Measurements from ENCODE around the gene CDK2AP2. TPM values are rescaled to one million over a fixed set of nuclear protein-coding genes. Genes with fewer than 3 reads are reported as not detected.

The CDK2AP2 gene
- polyA plus RNA-seq, 2 of the 4 experiments (the other 2 are of a cell fraction), result 36.6 to 53.1 TPM

DNA sequence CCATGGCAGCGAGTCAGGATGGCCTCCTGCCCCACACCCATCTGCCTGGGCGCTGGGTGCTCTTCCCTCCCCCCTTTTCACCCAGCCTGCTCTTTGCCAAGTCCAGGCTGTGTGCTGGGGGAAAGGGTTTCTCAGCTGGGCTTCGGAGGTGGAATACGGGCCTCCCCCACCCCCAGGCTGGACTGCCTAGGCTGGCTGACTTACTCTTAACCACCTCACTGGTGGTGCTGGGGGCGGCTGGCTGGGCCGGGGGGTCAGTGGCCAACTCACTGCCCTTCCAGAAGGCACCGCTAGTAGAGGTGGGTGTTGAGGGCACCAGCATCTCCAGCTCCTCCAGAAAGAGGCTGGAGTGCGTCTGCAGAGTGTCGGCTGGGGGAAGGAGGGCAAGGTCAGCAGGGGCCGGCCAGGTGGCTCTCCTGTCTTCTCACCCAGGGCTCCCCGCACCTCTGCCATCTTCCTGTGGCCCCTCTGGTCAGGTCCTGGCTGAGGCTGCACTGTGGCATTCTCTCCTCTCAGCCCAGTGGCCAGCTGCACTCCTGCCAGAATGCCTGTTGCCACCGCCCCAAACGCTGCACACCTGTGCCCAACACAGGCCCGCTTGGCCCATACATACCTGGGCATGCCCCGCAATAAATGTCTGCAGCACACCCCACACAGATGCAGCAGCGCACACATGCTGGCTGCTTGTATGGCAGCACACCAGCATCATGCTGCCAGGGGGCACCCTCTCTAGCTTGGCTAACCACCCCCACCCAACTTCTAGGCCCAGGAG, 12.5 kb downstream of the CDK2AP2 start:
- H3K4me1 ChIP-seq, result no peaks in the 10 kb centered on the region
- DNase-seq (ENCODE audit: low read depth in 1 of 2, low spot score in 1 of 2) (no peak), ATAC-seq (no peak), FAIRE-seq (no peak)
- H3K9me3 ChIP-seq, result no peaks in the 10 kb centered on the region
- no peak overlapping the region for H3K27ac ChIP-seq
- WGBS (ENCODE audit: missing lambda C conversion rate), result 100% methylated on average over 6 of the region's 16 CpGs
- no peak overlapping the region for H3K4me3 ChIP-seq
- no peak overlapping the region for H3K4me2 ChIP-seq
- CTCF ChIA-PET, result interaction anchor here (0.9 kb wide), 2 partner anchors 26 to 113 kb away, joined by 3 read pairs; no protein-coding TSS in a partner anchor
- POLR2A ChIA-PET, result no interaction called here
- TF ChIP-seq POLR2A (IDR thresholded peaks at IDR 0.05; ENCODE audit: low read length) (no peak), ESRRA (IDR thresholded peaks at IDR 0.05; ENCODE audit: borderline replicate concordance, low read length) (no peak)

DNA sequence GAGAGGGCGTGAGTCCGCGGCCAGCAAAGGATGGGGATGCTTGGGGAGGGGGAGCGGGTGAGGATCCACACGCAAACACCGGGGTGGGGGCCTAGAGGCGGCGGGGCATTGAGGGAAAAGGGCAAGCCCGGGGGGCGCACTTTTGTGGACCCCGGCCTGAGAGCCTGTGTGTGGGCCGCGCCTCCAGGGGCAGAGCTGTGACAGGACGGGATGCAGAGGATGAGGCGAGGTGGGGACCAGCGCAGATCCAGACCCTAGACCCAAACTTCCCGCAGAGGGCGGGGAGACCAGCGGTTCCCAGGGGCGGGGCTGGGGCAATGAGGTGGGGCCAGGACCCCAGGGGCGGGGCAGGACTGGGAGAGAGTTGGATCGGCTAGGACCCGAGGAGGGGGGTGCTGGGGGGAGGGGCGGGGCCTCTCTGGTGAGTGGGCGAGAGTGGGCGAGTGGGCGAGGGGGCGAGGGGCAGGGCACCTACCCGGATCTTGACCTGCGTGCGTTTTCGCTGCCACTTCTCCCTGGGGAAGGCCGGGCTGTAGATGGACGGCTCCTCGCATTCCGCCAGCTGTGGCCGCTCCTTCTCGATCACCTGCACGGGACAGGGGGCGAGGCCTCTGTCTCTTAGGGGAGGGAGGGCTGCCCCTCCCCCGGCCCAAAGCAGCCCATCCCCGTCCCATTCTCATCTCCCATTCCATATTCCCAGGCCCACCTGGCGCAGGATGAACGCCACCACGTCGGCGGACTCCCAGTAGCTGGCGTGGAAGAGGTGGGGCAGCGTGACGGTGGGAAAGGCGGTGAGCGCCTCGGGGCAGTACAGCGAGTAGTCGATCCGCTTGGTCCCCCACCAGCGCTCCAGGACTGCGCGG, 13.4 kb downstream of the CDK2AP2 start:
- POLR2A ChIA-PET, result no interaction called here
- Histone ChIP-seq H3K9me3 (no peaks in the 10 kb centered on the region), H3K4me3 (no peak overlapping the region), H3K4me1 (no peaks in the 10 kb centered on the region), H3K4me2 (no peak overlapping the region), H3K27ac (no peak overlapping the region)
- CTCF ChIA-PET, result interaction anchor here (0.9 to 1.4 kb wide), 2 partner anchors 25 to 56 kb away, joined by 3 read pairs; no protein-coding TSS in a partner anchor
- DNase-seq (ENCODE audit: low read depth in 1 of 2, low spot score in 1 of 2), result no peak
- TF ChIP-seq TP53 (CRISPR knock-in tag; IDR thresholded peaks at IDR 0.05), result no peak
- TF ChIP-seq ESRRA (IDR thresholded peaks at IDR 0.05; ENCODE audit: borderline replicate concordance, low read length), result no peak
- TF ChIP-seq NPAS2 (CRISPR knock-in tag; IDR thresholded peaks at IDR 0.05; ENCODE audit: borderline replicate concordance), result no peak
- no peak for TF ChIP-seq PHF8 (IDR thresholded peaks at IDR 0.05; ENCODE audit: borderline replicate concordance, low read depth)
- no peak for TF ChIP-seq POLR2A (IDR thresholded peaks at IDR 0.05; ENCODE audit: low read length)
- TF ChIP-seq FOSB (CRISPR knock-in tag; IDR thresholded peaks at IDR 0.05), result no peak
- TF ChIP-seq MAFK (IDR thresholded peaks at IDR 0.05; ENCODE audit: partially characterized antibody), result no peak
- TF ChIP-seq KDM1A (IDR thresholded peaks at IDR 0.05; ENCODE audit: low read depth), result no peak
- TF ChIP-seq ZSCAN20 (CRISPR knock-in tag; IDR thresholded peaks at IDR 0.05), result no peak
- TF ChIP-seq BHLHE40 (IDR thresholded peaks at IDR 0.05; ENCODE audit: low read depth, low read length), result no peak
- no peak for ATAC-seq
- 93% methylated on average over 43 of the region's 59 CpGs for WGBS (ENCODE audit: missing lambda C conversion rate)
- FAIRE-seq, result no peak

DNA sequence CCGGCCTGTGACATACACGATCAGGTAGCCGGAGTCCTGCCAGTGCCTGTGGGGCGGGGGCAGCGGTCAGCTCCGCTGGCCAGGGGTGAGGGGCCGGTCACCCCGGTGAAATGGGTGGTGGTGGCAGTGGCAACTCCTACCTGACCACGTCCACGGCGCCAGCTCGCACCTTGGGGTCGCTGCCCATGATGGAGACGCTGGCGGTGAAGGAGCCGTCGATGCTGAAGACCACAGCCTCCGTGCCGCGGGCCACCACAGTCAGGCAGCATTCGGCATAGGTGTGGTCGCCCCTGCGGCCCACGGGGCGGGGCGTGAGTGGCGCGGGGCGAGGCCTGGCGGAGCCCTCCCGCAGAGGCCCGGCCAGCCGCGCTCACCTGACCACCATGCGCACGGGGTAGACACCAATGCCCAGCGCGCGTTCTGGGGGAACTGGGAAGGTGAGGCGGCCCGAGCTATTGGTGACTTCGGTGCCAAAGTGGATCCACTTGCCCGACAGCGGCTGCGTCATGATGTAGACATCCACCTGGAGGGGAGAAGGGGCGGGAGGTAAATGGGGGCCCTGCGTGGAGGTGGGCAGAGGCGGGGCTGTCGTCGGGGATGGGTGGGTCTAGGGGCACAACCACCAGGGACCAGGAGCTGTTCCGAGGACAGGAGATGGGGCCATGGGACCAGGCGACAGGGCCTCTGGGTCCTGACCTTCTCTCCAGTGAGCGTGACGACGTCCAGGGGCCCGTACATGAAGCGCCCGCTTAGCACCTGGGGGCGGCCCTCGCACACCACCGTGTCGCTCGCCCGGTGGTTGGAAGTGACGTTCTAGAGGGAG, 14.2 kb downstream of the CDK2AP2 start:
- no peaks in the 10 kb centered on the region for H3K4me1 ChIP-seq
- no peaks in the 10 kb centered on the region for H3K9me3 ChIP-seq
- TF ChIP-seq KDM1A (IDR thresholded peaks at IDR 0.05; ENCODE audit: low read depth) (no peak), CHD4 (IDR thresholded peaks at IDR 0.05; ENCODE audit: borderline replicate concordance) (no peak), POLR2A (IDR thresholded peaks at IDR 0.05; ENCODE audit: low read length) (no peak), ZNF302 (CRISPR knock-in tag; IDR thresholded peaks at IDR 0.05) (no peak), FOSB (CRISPR knock-in tag; IDR thresholded peaks at IDR 0.05) (no peak), FOXS1 (CRISPR knock-in tag; IDR thresholded peaks at IDR 0.05) (no peak), POLR2AphosphoS2 (conservative IDR thresholded peaks at IDR 0.05; ENCODE audit: low read length) (no peak), RNF2 (IDR thresholded peaks at IDR 0.05; ENCODE audit: borderline replicate concordance, low read depth) (no peak), HOXA7 (CRISPR knock-in tag; IDR thresholded peaks at IDR 0.05) (no peak), SREBF2 (IDR thresholded peaks at IDR 0.05) (no peak), SMC3 (IDR thresholded peaks at IDR 0.05) (no peak), KDM5A (IDR thresholded peaks at IDR 0.05) (no peak), HOXB5 (CRISPR knock-in tag; IDR thresholded peaks at IDR 0.05) (no peak)
- TF ChIP-seq, protein P1, sequence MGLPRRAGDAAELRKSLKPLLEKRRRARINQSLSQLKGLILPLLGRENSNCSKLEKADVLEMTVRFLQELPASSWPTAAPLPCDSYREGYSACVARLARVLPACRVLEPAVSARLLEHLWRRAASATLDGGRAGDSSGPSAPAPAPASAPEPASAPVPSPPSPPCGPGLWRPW (IDR thresholded peaks at IDR 0.05), result no peak
- TF ChIP-seq, protein P2, sequence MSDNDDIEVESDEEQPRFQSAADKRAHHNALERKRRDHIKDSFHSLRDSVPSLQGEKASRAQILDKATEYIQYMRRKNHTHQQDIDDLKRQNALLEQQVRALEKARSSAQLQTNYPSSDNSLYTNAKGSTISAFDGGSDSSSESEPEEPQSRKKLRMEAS (IDR thresholded peaks at IDR 0.05), result no peak
- no peak overlapping the region for H3K4me2 ChIP-seq
- CTCF ChIA-PET, result interaction anchor here (1.1 to 2.8 kb wide), 3 partner anchors 55 to 148 kb away, joined by 3 to 10 read pairs (median 3); partner anchors contain the start of gene PPP1CA
- FAIRE-seq, result no peak
- no peak for DNase-seq (ENCODE audit: low read depth in 1 of 2, low spot score in 1 of 2)
- POLR2A ChIA-PET, result no interaction called here
- WGBS (ENCODE audit: missing lambda C conversion rate), result 97% methylated on average over 50 of the region's 65 CpGs
- H3K4me3 ChIP-seq, result no peak overlapping the region
- no peak for ATAC-seq
- H3K27ac ChIP-seq, result no peak overlapping the region
